GM18526 (cell line): ENCODE data around the gene ARX.

Experiments
- POLR2A ChIP-seq: IDR thresholded peaks from 3 replicates; pipeline ENCODE4 v1.6.1; 2011; ENCODE audit not compliant: insufficient read length; ENCODE audit errors: extremely low read depth

The ARX gene

GRCh38 chrX:25007059-25008053 lies 8.4 kb downstream of the ARX start:
- TF ChIP-seq POLR2A = no peak

DNA sequence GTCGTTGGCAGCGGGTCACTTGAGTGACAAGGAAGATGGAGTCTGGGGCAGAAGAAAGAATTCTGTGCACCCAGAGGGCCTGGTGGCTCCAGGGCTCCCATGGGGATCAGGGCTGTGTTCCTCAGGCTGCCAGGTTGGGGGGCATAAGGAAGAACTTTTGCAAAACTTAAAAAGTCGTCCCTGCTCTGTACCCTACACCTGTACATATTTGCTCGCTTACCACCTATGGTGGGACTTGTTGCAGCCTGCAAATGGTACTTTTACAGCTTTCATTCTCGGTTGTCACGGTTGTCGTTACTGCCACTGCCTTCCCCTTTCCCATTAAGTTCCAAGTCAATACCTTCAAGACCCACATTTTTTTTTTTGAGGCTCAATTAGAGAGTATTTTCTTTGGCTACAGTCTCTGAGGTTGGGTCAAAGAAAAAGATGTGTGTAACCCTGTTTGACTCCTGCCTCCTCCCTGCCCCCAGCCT lies 9.1 kb downstream of the ARX start:
- TF ChIP-seq POLR2A = no peak

DNA sequence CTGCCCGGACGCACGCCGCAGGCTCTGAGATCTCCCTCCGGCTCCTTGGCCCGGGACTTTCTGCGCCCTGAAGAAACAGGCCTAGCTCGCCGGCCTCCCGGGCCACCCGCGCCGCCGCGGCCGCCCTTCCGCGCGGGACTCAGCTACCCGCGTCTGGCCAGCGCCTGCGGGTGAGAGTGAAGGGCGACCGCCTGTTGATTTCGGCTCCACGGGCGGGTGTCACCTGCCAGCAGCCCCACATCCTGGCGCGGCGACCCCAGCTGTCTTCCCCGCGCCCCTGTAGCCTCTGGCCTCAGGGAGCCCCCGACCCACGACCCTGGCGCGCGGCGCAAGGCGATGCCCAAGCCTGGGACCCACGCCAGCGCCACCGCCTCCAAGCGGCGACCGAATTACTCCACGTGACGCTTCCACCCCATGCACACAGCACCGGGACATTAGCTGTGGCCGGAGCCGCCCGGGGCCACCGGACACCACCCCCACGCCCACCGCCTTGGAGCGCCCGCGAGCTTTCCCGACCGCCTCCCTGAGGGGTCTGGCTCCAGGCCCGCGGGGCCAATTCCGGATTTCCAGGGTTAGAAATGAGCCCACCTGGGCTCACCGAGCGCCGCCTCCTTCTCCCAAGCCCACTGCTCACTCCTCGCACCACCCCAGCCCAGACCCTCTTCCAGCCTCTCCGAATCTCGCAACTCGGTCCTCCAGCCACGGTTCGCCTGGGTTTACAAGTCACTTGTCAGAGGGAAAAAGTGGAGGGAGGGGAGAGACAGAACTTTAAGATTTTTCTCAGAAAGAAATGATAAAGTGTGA lies 10.2 kb downstream of the ARX start:
- no peak for TF ChIP-seq POLR2A

GRCh38 chrX:25005034-25005381 lies 10.8 kb downstream of the ARX start:
- TF ChIP-seq POLR2A = no peak

DNA sequence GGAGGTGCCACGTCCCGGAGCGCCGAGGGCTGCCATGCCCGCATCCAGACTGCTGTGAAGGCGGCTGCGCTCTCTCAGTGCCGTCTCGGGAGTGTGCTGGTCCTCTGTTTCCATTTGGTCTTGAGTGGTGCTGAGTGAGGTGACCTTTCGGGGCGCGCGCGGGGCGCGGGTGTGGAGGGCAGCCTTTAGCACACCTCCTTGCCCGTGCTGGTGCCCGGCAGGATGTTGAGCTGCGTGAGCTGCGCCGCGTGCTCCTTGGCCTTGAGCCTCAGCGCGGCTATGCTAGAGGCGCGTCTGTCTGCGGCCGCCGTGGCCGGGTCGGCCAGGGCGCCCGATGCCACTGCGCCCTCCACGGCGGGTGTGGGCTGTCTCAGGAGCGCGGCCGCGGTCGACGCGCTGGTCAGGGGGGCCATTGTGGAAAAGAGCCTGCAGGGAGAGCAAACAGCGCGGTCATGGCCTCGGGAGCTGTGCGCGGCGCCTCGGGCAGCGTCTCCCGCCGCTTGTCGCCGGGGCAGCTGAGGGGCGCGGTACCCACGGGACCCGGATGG lies 11.2 kb downstream of the ARX start:
- no peak for TF ChIP-seq POLR2A

DNA sequence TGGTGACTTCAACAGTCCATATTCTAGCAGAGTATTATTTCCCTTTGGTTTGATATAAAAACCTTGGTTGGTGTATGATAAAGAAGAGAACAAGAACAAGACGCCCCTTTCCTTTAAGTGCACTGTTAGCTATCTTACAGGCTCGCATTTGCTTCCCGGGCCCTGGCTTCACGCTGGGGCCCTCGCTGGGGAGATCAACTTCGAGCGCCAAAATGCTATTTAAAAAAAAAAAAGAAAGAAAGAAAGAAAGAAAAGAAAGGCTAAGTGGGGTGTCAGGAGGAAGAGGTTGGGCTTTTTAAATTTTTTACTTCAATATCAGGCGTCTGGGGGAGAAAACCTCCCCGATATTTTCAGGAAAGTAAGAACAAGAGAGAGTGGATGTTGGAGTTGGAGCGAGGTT lies 11.7 kb downstream of the ARX start:
- no peak for TF ChIP-seq POLR2A

DNA sequence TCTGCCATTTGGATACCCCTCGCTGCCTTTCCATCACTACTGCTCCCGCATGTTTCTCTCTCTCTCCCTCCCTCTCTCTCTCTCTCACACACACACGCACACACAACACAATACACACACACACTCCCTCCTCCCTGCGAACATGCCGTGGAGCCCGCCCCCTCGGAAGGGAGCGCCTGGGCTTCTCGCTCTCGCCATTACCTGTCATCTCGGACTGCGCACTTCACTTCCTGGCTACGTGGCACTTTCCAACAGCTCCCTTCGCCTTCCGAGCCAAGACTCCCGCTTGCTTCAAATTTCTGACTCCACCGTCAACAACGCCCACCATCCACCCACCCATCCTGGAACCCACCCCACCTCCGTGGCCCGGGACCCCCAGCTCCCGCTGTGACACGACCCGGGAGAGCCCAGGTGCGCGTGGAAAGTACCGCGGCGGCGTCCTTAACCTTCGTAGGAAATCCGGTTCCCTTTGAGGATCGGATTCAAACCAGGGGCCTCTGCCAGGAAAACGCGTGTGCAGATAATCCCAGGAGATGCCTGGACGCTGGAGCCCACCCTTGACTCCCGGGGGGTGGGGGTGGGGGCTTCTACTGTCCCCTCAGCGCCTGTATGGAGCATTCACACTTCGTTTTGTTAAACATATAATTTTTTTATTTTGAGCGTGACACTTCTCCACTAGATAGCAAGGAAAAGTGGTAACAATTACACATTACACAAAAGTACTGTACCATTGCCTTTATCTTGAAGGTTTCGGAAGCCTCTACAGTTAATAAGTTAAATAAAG lies 12.5 kb downstream of the ARX start:
- no peak for TF ChIP-seq POLR2A

DNA sequence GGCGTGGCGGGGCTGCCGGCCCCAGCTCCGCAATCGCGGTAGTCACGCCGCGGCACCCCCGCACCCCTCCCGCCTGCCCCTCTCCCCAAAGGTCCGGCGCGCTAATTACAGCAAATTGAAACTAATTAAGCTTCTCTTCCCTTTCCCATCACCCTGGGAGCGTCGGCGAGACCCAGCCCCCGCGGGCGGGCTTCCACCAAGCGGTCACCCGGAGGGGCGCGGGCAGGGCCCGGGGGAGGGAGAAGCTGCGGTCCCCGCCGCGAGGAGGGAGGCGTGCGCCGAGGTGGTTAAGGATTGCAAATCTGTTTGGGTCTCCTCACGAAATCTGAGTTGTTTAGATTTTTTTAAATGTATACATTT lies 13.1 kb downstream of the ARX start:
- no peak for TF ChIP-seq POLR2A

DNA sequence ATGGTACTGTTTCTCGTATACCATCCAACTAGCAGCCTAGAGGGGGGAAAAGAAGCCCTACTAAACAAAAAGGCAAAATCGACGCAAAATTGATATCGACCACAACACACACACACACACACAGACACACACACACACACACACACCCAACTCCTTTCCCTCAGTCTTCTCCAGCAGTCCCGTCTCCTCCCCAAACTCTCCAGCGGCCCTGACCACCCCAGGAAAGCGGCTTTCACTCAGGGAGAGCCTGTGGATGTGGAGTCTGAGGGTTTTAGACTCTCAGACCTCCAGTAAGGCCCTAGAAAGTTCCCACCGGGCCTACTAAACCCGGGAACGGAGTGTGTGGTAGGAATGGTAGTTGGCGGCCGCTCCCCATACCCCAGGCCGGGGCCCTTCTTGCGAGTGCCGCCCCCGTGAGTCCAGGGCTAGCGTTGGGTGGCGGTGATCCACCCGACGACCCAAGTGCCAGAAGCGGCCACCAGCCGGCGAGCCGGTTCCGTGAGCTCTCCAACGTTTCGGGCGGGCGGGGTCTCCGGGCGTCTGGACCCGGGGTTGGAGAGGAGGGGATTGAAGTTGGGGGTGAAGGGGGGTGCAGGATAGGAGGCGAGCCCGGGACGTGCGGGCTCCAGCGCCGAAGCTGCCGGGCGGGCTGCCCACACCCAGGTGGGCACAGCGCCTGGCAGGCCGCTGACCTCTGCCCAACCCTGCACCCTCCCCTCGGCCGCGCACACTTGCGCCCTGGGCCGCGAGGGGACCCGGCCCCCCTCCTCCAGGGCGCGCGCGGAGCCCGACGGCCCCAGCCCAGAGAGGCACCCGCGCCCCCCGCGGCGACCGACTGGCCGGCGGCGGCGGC lies 13.7 kb downstream of the ARX start:
- no peak for TF ChIP-seq POLR2A

DNA sequence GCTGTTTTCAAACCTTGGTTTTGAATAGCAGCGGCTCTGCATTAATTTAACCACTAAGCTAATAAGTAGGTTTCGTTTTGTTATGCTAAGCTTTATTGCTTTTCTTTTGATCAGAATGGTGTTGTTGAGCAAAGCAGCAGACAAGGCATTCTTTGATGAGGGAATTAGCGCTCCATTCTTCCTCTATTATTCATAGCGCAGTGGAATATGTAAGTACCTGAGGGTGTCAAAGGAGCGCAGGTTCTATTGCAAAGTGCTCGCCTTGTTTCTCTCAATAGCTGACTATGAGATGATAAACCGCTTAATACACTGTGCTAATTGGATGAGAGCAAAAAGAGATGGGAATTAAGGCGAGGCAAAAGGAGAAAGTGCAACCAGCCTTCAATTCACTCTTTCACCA lies 16.3 kb downstream of the ARX start:
- TF ChIP-seq POLR2A = no peak

GRCh38 chrX:24996096-24996709 lies 19.6 kb downstream of the ARX start:
- no peak for TF ChIP-seq POLR2A

DNA sequence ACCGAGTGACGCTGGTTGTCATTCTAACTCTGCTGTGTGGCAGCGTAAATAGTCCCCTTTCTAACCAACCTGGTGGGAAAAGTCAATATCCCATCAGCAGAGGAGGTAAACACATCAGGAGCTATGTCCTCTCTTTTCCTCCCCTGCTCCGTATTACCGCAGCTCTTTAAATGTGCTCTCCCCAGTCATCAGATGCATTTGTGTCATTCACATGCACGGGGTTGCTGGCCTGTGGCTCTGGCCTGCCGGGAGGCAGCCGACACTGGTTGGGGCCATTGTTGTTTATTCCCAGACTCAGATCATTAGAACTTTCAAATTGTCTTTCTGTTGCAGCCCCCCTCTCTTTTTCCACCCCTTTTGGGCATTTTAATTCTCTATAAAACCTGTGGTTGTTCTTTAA lies 21.9 kb downstream of the ARX start:
- TF ChIP-seq POLR2A = no peak

GRCh38 chrX:24990535-24990934 lies 25.2 kb downstream of the ARX start:
- TF ChIP-seq POLR2A = no peak

- TF ChIP-seq POLR2A = no peak
These were observed 27.5 kb downstream of the ARX start for GRCh38 chrX:24988314-24988713.
